ENCODE data around the gene TIMM10. TPM values are rescaled to one million over a fixed set of nuclear protein-coding genes. Genes with fewer than 3 reads are reported as not detected.
A peak's percentile ranks its signal among the peaks of the same experiment; 100 is the strongest.
"Not testable (repeated sequence)": the region's sequence is repeated elsewhere in the genome, so short reads cannot be mapped to it uniquely, and the experiment has no call there.

The TIMM10 gene
- total RNA-seq, 1 donor from 2014 or later: 64.8 TPM

GRCh38 chr11:57545883-57546282, 15.3 kb upstream of the TIMM10 start:
- DNase-seq (no peak), ATAC-seq (ENCODE audit: poor library complexity) (no peak)
- intact Hi-C loops (cut with DNase I): no loop called here

- DNase-seq (no peak), ATAC-seq (ENCODE audit: poor library complexity) (no peak)
- intact Hi-C loops (cut with DNase I): no loop called here
Observed at GRCh38 chr11:57544566-57544965, 14.0 kb upstream of the TIMM10 start.

DNA sequence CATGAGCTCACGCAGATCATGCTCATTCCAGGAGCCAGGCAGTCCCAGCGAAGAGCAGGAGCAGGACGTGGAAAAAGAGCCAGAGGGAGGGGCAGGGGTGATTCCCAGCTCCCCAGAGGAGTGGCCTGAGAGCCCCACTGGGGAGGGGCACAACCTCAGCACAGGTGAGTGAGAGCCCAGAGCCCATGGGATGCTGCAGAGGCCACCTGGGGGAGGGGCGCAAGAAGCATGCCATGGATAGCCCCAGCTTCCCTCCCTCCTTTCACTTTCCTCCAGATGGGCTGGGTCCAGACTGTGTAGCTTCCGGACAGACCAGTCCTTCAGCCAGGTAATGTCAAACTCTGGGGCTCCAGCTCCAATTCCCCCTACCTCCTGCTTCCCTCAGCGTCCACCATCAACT, 13.0 kb upstream of the TIMM10 start:
- intact Hi-C loops (cut with DNase I): no loop called here
- peak; percentile 6 for DNase-seq
- no peak for ATAC-seq (ENCODE audit: poor library complexity)

- intact Hi-C loops (cut with DNase I): no loop called here
- ATAC-seq (ENCODE audit: poor library complexity): no peak
- peak; percentile 13 for DNase-seq
Observed at GRCh38 chr11:57542582-57542981, 12.0 kb upstream of the TIMM10 start.

DNA sequence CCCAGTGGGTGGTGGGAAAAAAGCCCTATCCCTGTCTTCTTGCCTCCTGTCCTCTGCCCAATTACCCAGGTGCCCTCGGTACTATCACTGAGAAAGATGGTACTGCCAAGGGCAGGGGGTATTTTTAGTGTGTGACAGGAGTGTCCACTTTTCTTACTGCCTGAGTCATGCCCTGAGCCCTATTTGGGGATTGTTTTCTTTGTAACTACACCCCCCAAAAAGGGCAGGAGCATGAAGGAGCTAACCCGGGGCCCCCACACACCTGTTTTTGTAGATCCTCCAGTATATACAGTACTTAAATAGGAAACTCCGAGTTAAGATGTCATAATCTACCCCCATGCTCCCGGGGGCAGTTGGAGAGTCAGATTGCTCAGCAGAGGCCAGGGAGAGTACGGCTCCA, 10.6 kb upstream of the TIMM10 start:
- ATAC-seq (ENCODE audit: poor library complexity) (peak; percentile 57), DNase-seq (peak; percentile 26)
- intact Hi-C loops (cut with DNase I): no loop called here

DNA sequence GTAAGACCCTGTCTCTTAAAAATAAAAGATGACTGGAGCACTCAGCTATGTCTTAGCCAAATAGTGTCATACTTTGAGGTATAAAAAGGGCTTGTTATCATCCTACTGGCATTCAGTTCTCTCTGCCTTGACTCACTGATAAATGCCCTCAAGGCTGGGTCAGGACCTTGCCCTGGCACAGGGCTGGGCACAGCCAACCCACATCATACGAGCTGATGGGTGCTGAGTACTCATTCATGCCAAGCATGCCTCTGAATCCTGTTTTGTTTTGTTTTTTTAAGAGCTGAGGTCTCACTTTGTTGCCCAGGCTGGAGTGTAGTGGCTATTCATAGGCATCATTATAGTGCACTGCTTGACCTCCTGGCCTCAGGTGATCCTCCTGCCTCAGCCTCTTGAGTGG, 8.8 kb upstream of the TIMM10 start:
- ATAC-seq (ENCODE audit: poor library complexity) (no peak), DNase-seq (no peak)
- intact Hi-C loops (cut with DNase I): no loop called here

DNA sequence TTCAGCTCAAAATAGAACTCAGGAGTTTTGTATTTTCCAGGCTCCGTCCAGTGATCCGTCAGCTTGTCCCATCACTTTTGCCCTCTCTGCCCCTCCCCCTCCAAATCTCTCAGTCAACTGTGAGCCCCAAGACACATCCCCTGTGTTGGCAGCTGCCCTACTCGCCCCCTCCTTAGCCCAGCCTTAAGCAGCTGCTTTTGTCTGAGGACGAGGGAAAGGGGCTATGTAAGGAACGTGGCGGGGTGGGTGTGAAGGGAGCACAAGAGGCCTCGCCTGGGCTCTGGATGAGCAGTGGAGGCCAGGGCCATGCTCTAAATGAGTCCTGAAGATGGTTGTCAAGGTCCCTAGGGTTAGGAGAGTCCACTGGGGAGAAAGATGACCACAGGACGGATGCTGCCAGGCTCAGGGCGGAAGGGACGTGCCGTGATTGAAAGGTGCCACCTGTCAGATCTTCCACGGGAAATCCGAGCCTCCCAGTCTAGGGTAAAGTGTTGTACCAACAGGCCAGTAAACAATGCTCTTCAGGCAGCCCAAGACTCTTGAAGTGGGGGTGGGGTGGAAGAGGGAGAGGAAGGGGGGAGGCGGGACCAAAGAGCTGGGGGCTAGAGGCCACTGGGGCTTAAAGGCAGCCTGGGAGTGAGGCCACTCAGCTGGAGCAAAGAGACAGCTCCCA, 6.5 kb upstream of the TIMM10 start, which contains the start of gene SMTNL1:
SMTNL1 (plus strand) TSS at position 649 of the 673 bp plus-strand sequence. CDS start 5,048 bp downstream, outside the sequence.
- ATAC-seq (ENCODE audit: poor library complexity): no peak
- DNase-seq: no peak
- intact Hi-C loops (cut with DNase I): no loop called here

DNA sequence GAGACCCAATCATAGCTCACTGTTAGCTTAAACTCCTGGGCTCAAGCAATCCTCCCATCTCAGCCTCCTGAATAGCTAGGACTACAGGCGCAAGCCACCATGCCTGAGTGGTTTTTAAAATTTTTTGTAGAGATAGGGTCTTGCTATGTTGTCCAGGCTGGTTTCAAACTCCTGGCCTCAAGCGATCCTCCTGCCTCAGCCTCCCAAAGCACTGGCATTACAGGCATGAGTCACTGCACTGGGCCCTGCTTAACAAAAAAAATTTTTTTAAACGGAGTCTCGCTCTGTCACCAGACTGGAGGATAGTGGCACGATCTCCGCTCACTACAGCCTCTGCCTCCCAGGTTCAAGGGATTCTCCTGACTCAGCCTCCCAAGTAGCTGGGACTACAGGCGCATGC, 3.9 kb upstream of the TIMM10 start:
- DNase-seq; ATAC-seq (ENCODE audit: poor library complexity); intact Hi-C loops (cut with DNase I): not testable (repeated sequence)

DNA sequence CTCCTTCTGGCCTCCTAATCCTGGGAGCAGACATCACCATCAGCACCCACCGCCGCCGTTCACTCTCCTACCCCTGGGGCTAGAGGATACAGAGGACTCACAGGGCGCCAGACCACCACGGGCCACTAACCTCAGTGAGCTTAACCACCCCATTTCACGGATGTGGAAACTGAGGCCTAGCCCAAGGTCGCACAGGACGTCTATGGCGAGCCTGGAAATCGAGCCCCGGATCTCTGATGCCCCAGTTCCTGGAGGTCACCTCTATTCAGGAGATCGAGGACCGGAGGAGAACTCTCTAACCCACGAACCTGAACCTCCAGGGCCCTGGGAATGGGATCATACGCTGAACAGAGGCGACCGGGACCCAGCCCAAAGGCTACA, 349 bp downstream of the TIMM10 start:
- intact Hi-C loops (cut with DNase I): no loop called here
- no peak for ATAC-seq (ENCODE audit: poor library complexity)
- DNase-seq: peak; percentile 46

DNA sequence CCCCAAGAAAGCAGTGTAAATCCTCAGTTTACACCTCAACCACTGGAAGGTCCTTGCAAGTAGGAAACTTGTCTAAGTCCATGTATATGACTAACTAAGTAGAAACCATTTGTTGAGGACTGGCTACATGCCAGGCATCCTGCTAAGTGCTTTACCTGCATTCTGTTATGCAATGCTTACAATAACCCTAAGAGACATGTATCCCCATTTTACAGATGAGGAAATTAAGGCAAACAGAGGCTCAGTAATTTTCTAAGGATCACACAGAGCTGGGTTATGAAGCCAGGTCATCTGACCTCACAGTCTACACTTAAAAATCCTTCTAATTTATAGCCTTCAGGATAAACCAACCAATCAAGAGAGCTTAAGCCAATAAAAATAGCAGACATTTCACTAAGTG, 1.5 kb downstream of the TIMM10 start:
- no peak for ATAC-seq (ENCODE audit: poor library complexity)
- intact Hi-C loops (cut with DNase I): loop anchor here (10.0 kb wide), 1 partner anchor 184 kb away; no protein-coding TSS in a partner anchor

GRCh38 chr11:57527056-57527631, 3.4 kb downstream of the TIMM10 start:
- DNase-seq: peak; percentile 78
- intact Hi-C loops (cut with DNase I): loop anchor here (2.0 to 10.0 kb wide), 3 partner anchors 34 to 182 kb away; no protein-coding TSS in a partner anchor
- peak; percentile 36 for ATAC-seq (ENCODE audit: poor library complexity)

More for the DNA sequence above, 1.5 kb downstream of the TIMM10 start:
- no peak for DNase-seq

- ATAC-seq (ENCODE audit: poor library complexity) (no peak), DNase-seq (no peak)
- intact Hi-C loops (cut with DNase I): loop anchor here (10.0 kb wide), 1 partner anchor 179 kb away; no protein-coding TSS in a partner anchor
Observed at GRCh38 chr11:57523419-57523818, 7.1 kb downstream of the TIMM10 start.

GRCh38 chr11:57521116-57521515, 9.4 kb downstream of the TIMM10 start:
- intact Hi-C loops (cut with DNase I): loop anchor here (10.0 kb wide), 1 partner anchor 176 kb away; no protein-coding TSS in a partner anchor
- no peak for ATAC-seq (ENCODE audit: poor library complexity)
- DNase-seq: no peak

DNA sequence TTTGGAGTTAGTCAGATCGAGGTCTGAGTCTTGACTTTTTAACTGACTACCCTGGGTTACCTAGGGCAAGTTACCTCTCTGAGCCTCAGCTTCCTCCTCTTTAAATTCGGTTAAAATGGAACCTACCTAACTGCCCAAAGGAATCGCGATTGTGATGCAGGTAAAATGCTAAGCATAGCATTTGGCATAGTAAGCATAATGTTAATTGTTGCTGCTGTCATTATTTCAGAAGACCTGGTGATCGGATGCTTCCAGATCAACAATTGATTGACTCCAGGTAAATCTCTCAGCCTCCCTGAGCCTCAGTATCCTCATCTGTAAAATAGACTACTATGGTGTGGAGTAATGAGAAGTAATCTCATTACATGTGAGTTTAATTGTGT, 14.5 kb downstream of the TIMM10 start:
- ATAC-seq (ENCODE audit: poor library complexity): no peak
- intact Hi-C loops (cut with DNase I): no loop called here
- no peak for DNase-seq

GRCh38 chr11:57515332-57516060, 15.1 kb downstream of the TIMM10 start, which contains the start of gene SLC43A1:
TSS of gene SLC43A1 (minus strand) at chr11:57515702. CDS start at chr11:57514111, 1,591 bp downstream.
- DNase-seq: peak; percentile 79
- intact Hi-C loops (cut with DNase I): no loop called here
- ATAC-seq (ENCODE audit: poor library complexity): peak; percentile 84

- ATAC-seq (ENCODE audit: poor library complexity): peak; percentile 82
- peak; percentile 80 for DNase-seq
- intact Hi-C loops (cut with DNase I): no loop called here
Observed at GRCh38 chr11:57514538-57515331, 15.8 kb downstream of the TIMM10 start.

DNA sequence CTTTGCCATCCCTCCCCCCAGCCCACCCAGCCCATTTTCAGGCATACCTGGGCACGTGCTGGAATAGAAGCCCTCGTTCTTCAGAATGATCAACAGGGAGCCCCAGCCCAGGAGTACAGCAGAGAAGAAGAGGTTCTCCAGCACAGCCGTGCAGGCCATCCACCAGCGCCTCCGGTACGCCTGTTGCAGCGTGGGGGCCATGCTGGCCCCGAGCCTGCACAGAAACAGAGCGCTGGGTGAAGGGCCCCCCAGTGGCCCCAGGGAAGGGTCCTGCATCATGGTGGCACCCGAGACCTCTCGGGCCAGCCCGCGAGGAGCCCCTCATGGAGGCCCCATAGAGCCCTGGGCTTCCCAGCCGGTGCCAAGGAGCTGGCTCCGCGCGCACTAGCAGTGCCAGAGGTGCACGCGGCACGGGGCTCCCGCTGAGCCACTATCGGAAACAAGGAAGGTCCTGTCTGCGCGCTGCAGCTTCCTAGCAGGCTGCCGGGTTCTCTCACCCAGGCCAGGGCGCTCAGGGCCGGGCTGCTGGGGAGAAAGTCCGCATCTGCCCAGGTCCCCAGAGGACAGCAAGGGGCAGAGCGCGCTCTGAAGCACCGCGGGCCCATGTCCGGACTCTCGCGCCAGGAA, 16.5 kb downstream of the TIMM10 start:
- intact Hi-C loops (cut with DNase I): no loop called here
- DNase-seq (peak; percentile 74), ATAC-seq (ENCODE audit: poor library complexity) (peak; percentile 63)

DNA sequence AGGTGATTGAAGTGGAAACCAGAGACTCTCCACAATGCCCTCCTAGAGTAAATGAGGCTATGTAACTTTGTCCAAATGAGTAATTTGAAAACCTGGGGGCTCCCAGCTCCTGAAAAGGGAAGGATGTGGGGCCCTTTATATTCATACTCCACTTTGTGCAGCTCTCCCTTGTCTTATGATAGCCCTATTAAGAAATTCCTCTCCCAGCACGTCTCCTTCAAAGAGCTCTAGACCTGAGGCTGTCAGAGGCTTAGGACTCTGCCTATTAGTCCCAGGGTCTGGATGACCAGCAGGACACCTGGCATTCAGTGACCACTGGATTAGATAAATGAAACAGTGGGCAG, 17.1 kb downstream of the TIMM10 start:
- intact Hi-C loops (cut with DNase I): no loop called here

More for the DNA sequence above, 17.1 kb downstream of the TIMM10 start:
- ATAC-seq (ENCODE audit: poor library complexity) (no peak), DNase-seq (no peak)
